Measurements from ENCODE around the gene CAPZB.

GRCh38 chr1:19390901-19391595 lies 94.3 kb downstream of the CAPZB start:
- no peak for TF ChIP-seq POLR2A (IDR thresholded peaks at IDR 0.05; ENCODE audit: low read depth, low read length)
- no peak for TF ChIP-seq TAF1 (IDR thresholded peaks at IDR 0.05; ENCODE audit: low read depth, low read length)
- no peak for TF ChIP-seq POLR2AphosphoS5 (IDR thresholded peaks at IDR 0.05; ENCODE audit: low read depth, low read length)
- peak; percentile 43; the same call in 1 of the 2 replicates for TF ChIP-seq SPI1 (IDR thresholded peaks at IDR 0.05; ENCODE audit: low read depth, low read length)
- no peak for TF ChIP-seq PAX5 (IDR thresholded peaks at IDR 0.05; ENCODE audit: insufficient read depth, low read length, severe bottlenecking)
- TF ChIP-seq POU2F2 (IDR thresholded peaks at IDR 0.05; ENCODE audit: low read depth, low read length) = no peak
